Neural cell (in vitro differentiated cells): Measurements from ENCODE around the gene SCD. TPM values are rescaled to one million over a fixed set of nuclear protein-coding genes. Genes with fewer than 3 reads are reported as not detected.

Experiments
- H2AFZ ChIP-seq: fragments of 200-600, 300-800 bp; sonication (generic), shearing (Covaris generic); 2 replicates; pipeline ENCODE4 v1.6.0; 2014; ENCODE audit warnings: low read depth, mild to moderate bottlenecking, antibody characterized with exemption, low read length, moderate library complexity
- H3F3A ChIP-seq: fragments of 200-600 bp; shearing (Covaris generic); 2 replicates; pipeline ENCODE4 v1.6.1; 2016; ENCODE audit warnings: mild to moderate bottlenecking, moderate library complexity, mixed read lengths, antibody characterized with exemption, low read length; ENCODE audit not compliant: insufficient read depth, poor library complexity, severe bottlenecking
- H3K27ac ChIP-seq: fragments of 200-600, 300-800 bp; sonication (generic), shearing (Covaris generic); 2 replicates; pipeline ENCODE4 v1.5.1; 2014; ENCODE audit warnings: mild to moderate bottlenecking, low read length, moderate library complexity
- H3K27me3 ChIP-seq: fragments of 300-800, 200-600 bp; sonication (generic), shearing (Covaris generic); 2 replicates; pipeline ENCODE4 v1.6.0; 2014; ENCODE audit warnings: mild to moderate bottlenecking, low read depth, low read length, moderate library complexity; ENCODE audit not compliant: insufficient read depth
- H3K36me3 ChIP-seq: fragments of 300-800, 200-600 bp; sonication (generic), shearing (Covaris generic); 2 replicates; pipeline ENCODE4 v1.5.1; 2014; ENCODE audit warnings: mild to moderate bottlenecking, antibody characterized with exemption, low read length, moderate library complexity; ENCODE audit not compliant: insufficient read depth
- H3K4me2 ChIP-seq: fragments of 300-800, 200-600 bp; sonication (generic), shearing (Covaris generic); 2 replicates; pipeline ENCODE4 v1.6.0; 2014; ENCODE audit warnings: mild to moderate bottlenecking, low read length
- H3K4me3 ChIP-seq: fragments of 300-800, 200-600 bp; sonication (generic), shearing (Covaris generic); 2 replicates; pipeline ENCODE4 v1.5.1; 2014; ENCODE audit warnings: mild to moderate bottlenecking, low read length, moderate library complexity
- H3K79me2 ChIP-seq: fragments of 200-600 bp; shearing (Covaris generic); replicated peaks from 2 replicates; pipeline ENCODE4 v1.6.0; 2014; ENCODE audit warnings: mild to moderate bottlenecking, low read length, moderate library complexity; ENCODE audit not compliant: insufficient read depth
- H3K9ac ChIP-seq: fragments of 300-800, 200-600 bp; sonication (generic), shearing (Covaris generic); 2 replicates; pipeline ENCODE4 v1.6.1; 2016; ENCODE audit warnings: mild to moderate bottlenecking, low read length, mixed read lengths
- H3K9me2 ChIP-seq: fragments of 200-600 bp; shearing (Covaris generic); 2 replicates; pipeline ENCODE4 v1.6.1; 2016; ENCODE audit warnings: mild to moderate bottlenecking, low read length, mixed read lengths; ENCODE audit not compliant: insufficient read depth
- H3K9me3 ChIP-seq: fragments of 200-600, 300-800 bp; sonication (generic), shearing (Covaris generic); 2 replicates; pipeline ENCODE4 v1.6.1; 2016; ENCODE audit warnings: mild to moderate bottlenecking, mixed run types, low read length, moderate library complexity, mixed read lengths
- H4K20me1 ChIP-seq: fragments of 200-600 bp; shearing (Covaris generic); 2 replicates; pipeline ENCODE4 v1.6.1; 2016; ENCODE audit warnings: mild to moderate bottlenecking, mixed run types; ENCODE audit not compliant: insufficient read depth
- CTCF ChIP-seq: fragments of 450-650 bp; IDR thresholded peaks from 2 replicates; pipeline ENCODE4 v1.5.1; 2014; ENCODE audit warnings: antibody characterized with exemption, mild to moderate bottlenecking, moderate library complexity; ENCODE audit not compliant: poor library complexity, severe bottlenecking
- EP300 ChIP-seq: fragments of 450-650 bp; conservative IDR thresholded peaks from 2 replicates; pipeline ENCODE4 v1.6.1; 2014; ENCODE audit warnings: antibody characterized with exemption, mild to moderate bottlenecking, moderate library complexity; ENCODE audit not compliant: poor library complexity, severe bottlenecking
- EZH2 ChIP-seq: fragments of 200-600, 300-800 bp; shearing (Covaris generic), sonication (generic); IDR thresholded peaks from 2 replicates; pipeline ENCODE4 v1.6.1; 2014; ENCODE audit warnings: antibody characterized with exemption, low read length, borderline replicate concordance, mild to moderate bottlenecking; ENCODE audit not compliant: insufficient read depth, poor library complexity, severe bottlenecking
- MXI1 ChIP-seq: fragments of 450-650 bp; conservative IDR thresholded peaks from 2 replicates; pipeline ENCODE4 v1.6.1; 2014; ENCODE audit warnings: antibody characterized with exemption, mild to moderate bottlenecking; ENCODE audit not compliant: poor library complexity, severe bottlenecking
- POLR2AphosphoS5 ChIP-seq: IDR thresholded peaks from 2 replicates; pipeline ENCODE4 v1.6.1; 2012
- RAD21 ChIP-seq: fragments of 450-650 bp; conservative IDR thresholded peaks from 2 replicates; pipeline ENCODE4 v1.6.1; 2014; ENCODE audit warnings: antibody characterized with exemption, mild to moderate bottlenecking, moderate library complexity
- SMC3 ChIP-seq: fragments of 450-650 bp; conservative IDR thresholded peaks from 2 replicates; pipeline ENCODE4 v1.6.1; 2014; ENCODE audit warnings: antibody characterized with exemption, mild to moderate bottlenecking, moderate library complexity; ENCODE audit not compliant: poor library complexity
- TAF1 ChIP-seq: IDR thresholded peaks from 2 replicates; pipeline ENCODE4 v1.6.1; 2012; ENCODE audit warnings: low read depth
- polyA plus RNA-seq: library from polyadenylated mRNA; depleted of rRNA; stranded (reverse); fragments of >200 nt; gene quantifications from 2 replicates; pipeline ENCODE4 v1.2.3, GENCODE V29; 2014
- TF ChIP-seq, protein P1 (sequence below): IDR thresholded peaks from 2 replicates; pipeline ENCODE4 v1.6.1; 2012; ENCODE audit warnings: borderline replicate concordance

Gene SCD
- polyA plus RNA-seq, 1 donor from 2014 or later, result 82.9 TPM

DNA sequence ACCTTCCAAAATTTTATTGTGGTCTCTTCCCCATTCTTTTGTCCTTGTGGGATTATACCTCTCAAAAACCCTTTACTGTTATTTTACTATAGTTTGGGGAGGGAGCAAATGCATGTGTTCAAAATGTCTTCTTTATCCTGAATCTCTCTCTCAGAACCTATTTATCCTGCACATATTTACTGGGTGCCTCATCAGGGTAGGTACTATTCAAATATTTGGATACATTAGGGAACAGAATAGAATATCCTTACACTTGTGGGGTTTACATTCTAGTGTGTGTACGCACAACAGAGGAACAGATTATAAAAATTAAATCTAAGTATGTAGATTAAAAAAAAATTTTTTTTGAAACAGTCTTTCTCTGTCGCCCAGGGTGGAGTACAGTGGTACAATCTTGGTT lies 48.6 kb downstream of the SCD start:
- Histone ChIP-seq H3K36me3 (no peaks in the 10 kb centered on the region), H3K27ac (no peak overlapping the region), H3K79me2 (no peaks in the 10 kb centered on the region), H3K9ac (no peak overlapping the region), H3K4me3 (no peak overlapping the region), H3K4me2 (no peak overlapping the region), H3F3A (no peaks in the 10 kb centered on the region), H3K27me3 (no peaks in the 10 kb centered on the region), H4K20me1 (no peaks in the 10 kb centered on the region), H3K9me3 (no peaks in the 10 kb centered on the region), H2AFZ (no peak overlapping the region), H3K9me2 (no peaks in the 10 kb centered on the region)
- TF ChIP-seq EZH2 (no peak), EP300 (no peak), CTCF (no peak), POLR2AphosphoS5 (no peak), TAF1 (no peak), RAD21 (no peak), SMC3 (no peak), MXI1 (no peak)
- TF ChIP-seq, protein P1, sequence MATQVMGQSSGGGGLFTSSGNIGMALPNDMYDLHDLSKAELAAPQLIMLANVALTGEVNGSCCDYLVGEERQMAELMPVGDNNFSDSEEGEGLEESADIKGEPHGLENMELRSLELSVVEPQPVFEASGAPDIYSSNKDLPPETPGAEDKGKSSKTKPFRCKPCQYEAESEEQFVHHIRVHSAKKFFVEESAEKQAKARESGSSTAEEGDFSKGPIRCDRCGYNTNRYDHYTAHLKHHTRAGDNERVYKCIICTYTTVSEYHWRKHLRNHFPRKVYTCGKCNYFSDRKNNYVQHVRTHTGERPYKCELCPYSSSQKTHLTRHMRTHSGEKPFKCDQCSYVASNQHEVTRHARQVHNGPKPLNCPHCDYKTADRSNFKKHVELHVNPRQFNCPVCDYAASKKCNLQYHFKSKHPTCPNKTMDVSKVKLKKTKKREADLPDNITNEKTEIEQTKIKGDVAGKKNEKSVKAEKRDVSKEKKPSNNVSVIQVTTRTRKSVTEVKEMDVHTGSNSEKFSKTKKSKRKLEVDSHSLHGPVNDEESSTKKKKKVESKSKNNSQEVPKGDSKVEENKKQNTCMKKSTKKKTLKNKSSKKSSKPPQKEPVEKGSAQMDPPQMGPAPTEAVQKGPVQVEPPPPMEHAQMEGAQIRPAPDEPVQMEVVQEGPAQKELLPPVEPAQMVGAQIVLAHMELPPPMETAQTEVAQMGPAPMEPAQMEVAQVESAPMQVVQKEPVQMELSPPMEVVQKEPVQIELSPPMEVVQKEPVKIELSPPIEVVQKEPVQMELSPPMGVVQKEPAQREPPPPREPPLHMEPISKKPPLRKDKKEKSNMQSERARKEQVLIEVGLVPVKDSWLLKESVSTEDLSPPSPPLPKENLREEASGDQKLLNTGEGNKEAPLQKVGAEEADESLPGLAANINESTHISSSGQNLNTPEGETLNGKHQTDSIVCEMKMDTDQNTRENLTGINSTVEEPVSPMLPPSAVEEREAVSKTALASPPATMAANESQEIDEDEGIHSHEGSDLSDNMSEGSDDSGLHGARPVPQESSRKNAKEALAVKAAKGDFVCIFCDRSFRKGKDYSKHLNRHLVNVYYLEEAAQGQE, result no peak

GRCh38 chr10:100396605-100397004 lies 49.6 kb downstream of the SCD start:
- Histone ChIP-seq H3K9ac (no peak overlapping the region), H3K9me2 (no peaks in the 10 kb centered on the region), H3K79me2 (no peaks in the 10 kb centered on the region), H2AFZ (no peak overlapping the region), H3K36me3 (no peaks in the 10 kb centered on the region), H3K9me3 (no peaks in the 10 kb centered on the region), H3K4me2 (no peak overlapping the region), H3K27ac (no peak overlapping the region), H4K20me1 (no peaks in the 10 kb centered on the region), H3F3A (no peaks in the 10 kb centered on the region), H3K27me3 (no peaks in the 10 kb centered on the region), H3K4me3 (no peak overlapping the region)
- no peak for TF ChIP-seq RAD21
- no peak for TF ChIP-seq EP300
- no peak for TF ChIP-seq TAF1
- no peak for TF ChIP-seq CTCF
- TF ChIP-seq MXI1, result no peak
- no peak for TF ChIP-seq SMC3
- TF ChIP-seq, protein P1, result no peak
- no peak for TF ChIP-seq EZH2
- TF ChIP-seq POLR2AphosphoS5, result no peak
